ENCODE data around the gene MLLT3. TPM values are rescaled to one million over a fixed set of nuclear protein-coding genes. Genes with fewer than 3 reads are reported as not detected.

Gene MLLT3
- polyA plus RNA-seq (2011; rRNA removed) (26.5 and 32.5 TPM in 2 replicates), polyA minus RNA-seq (2011; rRNA and poly(A)+ RNA removed) (16.0 and 27.6 TPM in 2 replicates)

- 0 out of 2 replicates have a peak, but pooled peaks have one; percentile 7 for TF ChIP-seq CTCF (IDR thresholded peaks at IDR 0.05; ENCODE audit: low read depth, low read length)
- no peaks in the 10 kb centered on the region for H3K27me3 ChIP-seq (ENCODE audit: control insufficient read depth, insufficient read depth, low read length)
- peak within 1 kb of the TSS; percentile 62 for H3K27ac ChIP-seq (ENCODE audit: low read depth, low read length)
- DNase-seq (ENCODE audit: low read depth, low spot score): peak; percentile 91
- ChIA-PET CTCF (interaction anchor here (0.5 to 4.5 kb wide), 16 partner anchors 10 to 1381 kb away, joined by 3 to 40 read pairs (median 4); no protein-coding TSS in a partner anchor), POLR2A (interaction anchor here (0.6 to 1.8 kb wide), 28 partner anchors 10 to 459 kb away, joined by 3 to 21 read pairs (median 4); partner anchors contain the start of gene FOCAD)
- no peaks in the 10 kb centered on the region for H3K9me3 ChIP-seq (ENCODE audit: control insufficient read depth, insufficient read depth, low read length)
- peak within 1 kb of the TSS; percentile 89 for H3K4me3 ChIP-seq (ENCODE audit: low read depth, low read length)
These were observed at the start of gene MLLT3 for GRCh38 chr9:20622330-20623020. MLLT3 (minus strand) TSS chr9:20622499.

GRCh38 chr9:20671635-20672034, 49.3 kb upstream of the MLLT3 start:
- H3K27ac ChIP-seq (ENCODE audit: low read depth, low read length): no peak overlapping the region
- ChIA-PET POLR2A (no interaction called here), CTCF (interaction anchor here (1.0 to 1.3 kb wide), 2 partner anchors 13 to 270 kb away, joined by 3 read pairs; partner anchors contain the start of gene FOCAD)
- H3K4me3 ChIP-seq (ENCODE audit: low read depth, low read length): no peak overlapping the region
- DNase-seq (ENCODE audit: low read depth, low spot score): no peak
- no peaks in the 10 kb centered on the region for H3K27me3 ChIP-seq (ENCODE audit: control insufficient read depth, insufficient read depth, low read length)
- no peaks in the 10 kb centered on the region for H3K9me3 ChIP-seq (ENCODE audit: control insufficient read depth, insufficient read depth, low read length)
- no peak for TF ChIP-seq CTCF (IDR thresholded peaks at IDR 0.05; ENCODE audit: low read depth, low read length)

- no peak for TF ChIP-seq CTCF (IDR thresholded peaks at IDR 0.05; ENCODE audit: low read depth, low read length)
- CTCF ChIA-PET: no interaction called here
- no peaks in the 10 kb centered on the region for H3K27me3 ChIP-seq (ENCODE audit: control insufficient read depth, insufficient read depth, low read length)
- H3K9me3 ChIP-seq (ENCODE audit: control insufficient read depth, insufficient read depth, low read length): no peaks in the 10 kb centered on the region
- no peak overlapping the region for H3K27ac ChIP-seq (ENCODE audit: low read depth, low read length)
- DNase-seq (ENCODE audit: low read depth, low spot score): no peak
- no peak overlapping the region for H3K4me3 ChIP-seq (ENCODE audit: low read depth, low read length)
- POLR2A ChIA-PET: no interaction called here
These were observed 48.1 kb upstream of the MLLT3 start for GRCh38 chr9:20670395-20670794.

GRCh38 chr9:20664501-20664900, 42.2 kb upstream of the MLLT3 start:
- CTCF ChIA-PET: no interaction called here
- POLR2A ChIA-PET: no interaction called here

More at GRCh38 chr9:20664501-20664900, 42.2 kb upstream of the MLLT3 start:
- no peak for DNase-seq (ENCODE audit: low read depth, low spot score)
- Histone ChIP-seq H3K9me3 (ENCODE audit: control insufficient read depth, insufficient read depth, low read length) (no peaks in the 10 kb centered on the region), H3K27me3 (ENCODE audit: control insufficient read depth, insufficient read depth, low read length) (peaks cover 3% of the 10 kb centered on the region), H3K4me3 (ENCODE audit: low read depth, low read length) (no peak overlapping the region), H3K27ac (ENCODE audit: low read depth, low read length) (no peak overlapping the region)
- no peak for TF ChIP-seq CTCF (IDR thresholded peaks at IDR 0.05; ENCODE audit: low read depth, low read length)

All from AG04450 (cell line).